ENCODE data around the gene LPAR2.
A peak's percentile ranks its signal among the peaks of the same experiment; 100 is the strongest.

LPAR2 gene

DNA sequence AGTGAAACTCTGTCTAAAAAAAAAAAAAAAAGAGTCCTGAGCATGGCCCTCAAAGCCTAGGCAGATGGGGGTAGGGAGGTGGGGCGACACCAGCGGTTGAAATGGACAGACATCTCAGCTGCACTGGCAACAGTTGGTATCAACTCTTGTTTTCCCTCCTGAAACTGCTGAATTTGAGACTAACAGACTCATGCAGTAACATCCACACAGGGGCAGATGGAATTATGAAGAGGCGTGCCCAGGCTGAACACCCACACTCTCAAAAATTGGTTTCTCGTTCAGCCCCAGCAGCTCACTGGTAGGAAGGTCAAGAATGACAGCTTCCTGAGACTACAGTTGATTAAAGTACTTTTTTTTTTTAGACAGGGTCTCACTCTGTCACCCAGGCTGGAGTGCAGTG, 33.6 kb downstream of the LPAR2 start:
- no peak for DNase-seq

GRCh38 chr19:19592690-19593089, 35.3 kb downstream of the LPAR2 start:
- DNase-seq, result no peak

- DNase-seq, result peak; percentile 71
Measured at GRCh38 chr19:19591133-19591825, 36.7 kb downstream of the LPAR2 start.

DNA sequence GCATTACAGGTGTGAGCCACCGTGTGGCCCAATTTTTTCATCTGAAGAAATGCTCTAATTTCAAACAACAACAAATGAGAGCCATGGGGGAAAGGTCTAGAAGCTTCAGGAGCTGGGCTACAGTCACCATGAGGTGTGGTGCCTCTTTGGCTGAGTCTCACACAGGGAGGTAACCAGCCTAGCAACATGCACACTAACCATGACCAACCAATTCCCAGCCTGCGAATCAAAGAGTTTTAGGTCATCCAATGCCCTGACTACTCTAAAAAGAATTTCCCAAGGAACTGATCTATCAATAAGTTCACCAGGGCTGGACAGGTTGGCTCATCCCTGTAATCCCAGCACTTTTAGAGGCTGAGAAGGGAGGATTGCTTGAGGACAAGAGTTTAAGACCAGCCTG, 39.5 kb downstream of the LPAR2 start:
- no peak for DNase-seq

GRCh38 chr19:19587771-19588170, 40.2 kb downstream of the LPAR2 start:
- DNase-seq, result no peak

- no peak for DNase-seq
Measured at GRCh38 chr19:19584356-19584755, 43.7 kb downstream of the LPAR2 start.

GRCh38 chr19:19582471-19582870, 45.5 kb downstream of the LPAR2 start:
- no peak for DNase-seq

- no peak for DNase-seq
Measured at GRCh38 chr19:19581391-19581790, 46.6 kb downstream of the LPAR2 start.

DNA sequence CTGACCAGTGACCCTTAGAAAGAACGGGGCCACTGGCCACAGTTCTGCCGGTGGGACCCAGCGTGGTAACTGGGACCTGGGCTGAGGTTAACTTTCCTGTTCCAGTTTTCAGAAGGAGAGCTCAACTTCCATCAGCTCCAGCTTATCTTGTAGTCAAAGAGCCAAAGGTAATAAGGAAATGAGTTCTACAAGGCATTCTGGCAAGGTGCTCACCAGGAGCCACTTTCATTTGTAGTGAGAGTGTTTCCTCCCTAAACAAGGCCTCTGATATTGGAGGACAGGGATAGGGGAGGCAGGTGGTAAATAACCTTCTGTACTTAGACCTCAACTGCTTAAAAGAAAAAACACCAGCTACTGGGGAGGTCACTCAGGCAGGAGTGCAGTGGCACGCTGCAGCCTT, 47.6 kb downstream of the LPAR2 start:
- DNase-seq, result no peak

- DNase-seq, result no peak
Measured at GRCh38 chr19:19579533-19580361, 48.3 kb downstream of the LPAR2 start.

DNA sequence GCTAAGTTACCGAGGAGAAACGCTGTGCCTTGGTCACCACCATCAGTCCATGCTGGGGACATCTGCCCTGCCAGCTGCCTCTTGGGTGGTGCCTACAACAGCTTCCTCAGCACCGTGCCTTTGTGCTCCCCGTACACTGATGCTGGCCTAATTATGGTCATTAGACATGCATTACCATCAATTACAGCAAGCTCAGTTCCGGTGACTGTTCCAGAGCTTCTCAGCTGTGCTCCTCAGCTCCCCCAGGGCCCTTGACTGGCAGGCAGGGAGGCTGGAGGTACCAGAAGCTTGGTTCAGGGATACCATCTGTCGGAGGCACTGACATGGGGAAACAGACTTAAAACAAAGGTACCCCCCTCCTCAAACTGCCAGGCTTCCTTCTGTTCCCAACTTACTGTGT, 49.8 kb downstream of the LPAR2 start:
- no peak for DNase-seq

- no peak for DNase-seq
Measured at GRCh38 chr19:19575411-19575810, 52.6 kb downstream of the LPAR2 start.

Data from CD4-positive, alpha-beta T cell treated with Interleukin-17A for 4 hours (primary cell).